Duodenal mucosa (tissue), 2 donors: Measurements from ENCODE around the gene TCL1B.

Source experiments
- H3K27ac ChIP-seq: one replicate; pipeline ENCODE4 v1.7.0; 2013; ENCODE audit warnings: low read depth, low read length
- H3K27me3 ChIP-seq, 2 donors: one replicate each; pipeline ENCODE4 v1.7.0; 2013; ENCODE audit warnings: low read length in 2 of 2, control low read depth in 1 of 2; ENCODE audit not compliant: insufficient read depth in 2 of 2, control insufficient read depth in 1 of 2
- H3K36me3 ChIP-seq, 2 donors: one replicate each; pipeline ENCODE4 v1.7.0; 2013; ENCODE audit warnings: low read length in 2 of 2, control low read depth in 1 of 2; ENCODE audit not compliant: insufficient read depth in 2 of 2, control insufficient read depth in 1 of 2
- H3K4me1 ChIP-seq, 2 donors: one replicate each; pipeline ENCODE4 v1.7.0; 2013; ENCODE audit warnings: low read length in 2 of 2, control low read depth in 1 of 2; ENCODE audit not compliant: insufficient read depth in 2 of 2, control insufficient read depth in 1 of 2
- H3K4me3 ChIP-seq, 2 donors: one replicate each; pipeline ENCODE4 v1.7.0; 2013; ENCODE audit warnings: low read length in 2 of 2, low read depth in 1 of 2
- H3K9ac ChIP-seq, 2 donors: one replicate each; pipeline ENCODE4 v1.7.0; 2013; ENCODE audit warnings: low read length in 2 of 2, low read depth in 1 of 2
- H3K9me3 ChIP-seq, 2 donors: one replicate each; pipeline ENCODE4 v1.7.0; 2013; ENCODE audit warnings: low read length in 2 of 2, control low read depth in 1 of 2; ENCODE audit not compliant: control insufficient read depth in 1 of 2

Gene TCL1B

DNA sequence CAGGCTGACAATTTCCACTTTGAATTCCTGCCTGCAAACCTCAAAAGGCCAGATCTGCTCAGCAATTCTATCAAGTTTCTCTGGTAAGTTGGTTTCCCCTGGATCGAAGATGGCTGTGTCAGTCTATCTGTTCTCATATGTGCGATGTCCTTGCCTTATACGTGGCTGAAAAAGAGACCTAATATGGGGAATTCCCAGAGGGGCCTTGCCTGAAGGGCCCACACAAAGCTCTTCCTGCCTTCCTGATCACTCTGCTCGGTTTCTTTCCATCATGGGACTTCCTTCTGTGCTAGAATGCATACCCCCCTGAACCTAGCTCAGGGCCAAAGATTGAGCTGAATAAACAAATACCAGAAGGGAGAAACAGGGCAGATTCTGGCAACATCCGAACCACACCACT lies 13.2 kb downstream of the TCL1B start:
- Histone ChIP-seq H3K27ac (no peak overlapping the region), H3K27me3 (peaks cover 0 to 7% of the 10 kb centered on the region in 2 donors), H3K36me3 (no peaks in the 10 kb centered on the region), H3K9ac (no peak overlapping the region), H3K4me1 (no peaks in the 10 kb centered on the region), H3K4me3 (no peak overlapping the region), H3K9me3 (no peaks in the 10 kb centered on the region)

DNA sequence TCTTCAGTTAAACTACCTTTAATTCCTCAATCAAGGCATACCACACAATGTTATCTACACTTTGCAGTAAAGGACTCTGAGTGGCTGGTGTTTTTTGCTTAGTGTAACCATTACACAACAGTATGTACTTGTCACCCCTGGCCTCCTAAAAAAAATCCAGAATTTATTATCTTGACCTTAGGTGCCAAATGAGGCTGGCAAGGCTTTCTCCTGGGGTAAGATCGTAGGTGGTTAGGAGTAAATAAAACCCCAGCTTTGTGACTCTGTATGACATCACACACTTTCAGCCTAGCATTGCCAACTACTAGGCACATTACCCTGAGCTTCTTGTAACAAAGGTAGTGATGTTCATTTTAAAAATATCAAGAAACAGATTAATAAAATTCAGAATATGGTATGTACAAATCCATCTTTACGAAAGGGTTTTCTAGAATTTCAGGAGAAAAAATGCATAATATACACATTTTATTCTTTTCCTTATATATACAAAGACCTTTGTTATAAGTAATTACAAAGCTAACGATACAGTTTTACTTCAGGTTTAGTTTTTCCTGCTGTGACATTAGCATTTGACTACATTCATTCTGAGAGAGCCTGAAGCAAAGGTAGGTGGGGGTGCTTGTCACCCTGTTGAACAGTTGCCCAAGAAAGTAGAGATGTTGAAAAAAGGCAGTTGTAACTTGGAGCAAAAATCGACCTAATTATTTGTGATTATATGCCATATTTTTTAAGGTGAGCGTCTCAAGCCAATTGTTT lies 14.2 kb downstream of the TCL1B start:
- Histone ChIP-seq H3K27ac (no peak overlapping the region), H3K9ac (no peak overlapping the region), H3K27me3 (peaks cover 0 to 7% of the 10 kb centered on the region in 2 donors), H3K36me3 (no peaks in the 10 kb centered on the region), H3K4me1 (no peaks in the 10 kb centered on the region), H3K4me3 (no peak overlapping the region), H3K9me3 (no peaks in the 10 kb centered on the region)

DNA sequence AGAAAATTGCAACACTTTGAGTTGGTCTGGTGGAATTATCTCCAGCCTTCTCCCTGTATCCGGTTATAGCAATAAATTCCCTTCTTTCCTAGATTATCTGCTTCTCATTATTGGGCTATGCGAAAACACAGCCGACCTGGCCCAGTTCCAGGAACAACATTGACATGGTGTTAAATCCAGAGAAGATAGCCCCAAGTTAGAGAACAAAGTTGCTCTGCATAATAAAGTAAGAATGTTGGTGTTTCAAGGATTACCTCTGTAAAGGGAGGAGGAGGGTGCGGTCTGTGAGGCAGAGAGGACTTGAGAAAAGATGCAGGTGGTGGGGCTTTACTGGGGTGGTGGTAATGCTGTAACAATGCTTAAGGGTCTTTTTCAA lies 15.6 kb downstream of the TCL1B start:
- Histone ChIP-seq H3K4me3 (no peak overlapping the region), H3K36me3 (no peaks in the 10 kb centered on the region), H3K4me1 (no peaks in the 10 kb centered on the region), H3K9ac (no peak overlapping the region), H3K27me3 (peaks cover 0 to 7% of the 10 kb centered on the region in 2 donors), H3K27ac (no peak overlapping the region), H3K9me3 (no peaks in the 10 kb centered on the region)

DNA sequence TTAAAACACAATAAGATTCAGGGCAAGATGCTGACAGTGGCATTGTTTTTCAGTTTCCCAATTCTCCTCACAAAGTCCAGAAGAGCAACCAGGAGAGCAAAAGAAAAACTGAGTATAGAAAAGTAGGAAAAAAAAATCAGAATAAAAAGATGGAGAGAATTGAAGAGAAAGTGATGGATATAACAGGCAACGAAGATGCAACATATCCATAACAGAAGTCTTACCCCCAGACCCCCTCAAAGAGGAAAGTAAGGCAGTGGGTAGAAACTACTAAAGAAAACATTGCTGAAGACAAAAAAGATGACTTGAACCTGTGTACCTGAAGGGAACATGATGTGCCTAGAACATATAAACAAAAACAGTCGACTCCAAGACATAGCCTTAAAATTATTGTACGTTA lies 17.1 kb downstream of the TCL1B start:
- H3K27me3 ChIP-seq = peaks cover 0 to 7% of the 10 kb centered on the region in 2 donors
- H3K36me3 ChIP-seq = no peaks in the 10 kb centered on the region
- H3K4me1 ChIP-seq = no peaks in the 10 kb centered on the region
- no peak overlapping the region for H3K9ac ChIP-seq
- no peaks in the 10 kb centered on the region for H3K9me3 ChIP-seq
- H3K4me3 ChIP-seq = no peak overlapping the region
- no peak overlapping the region for H3K27ac ChIP-seq

- no peaks in the 10 kb centered on the region for H3K4me1 ChIP-seq
- H3K27me3 ChIP-seq = peaks cover 0 to 7% of the 10 kb centered on the region in 2 donors
- no peak overlapping the region for H3K4me3 ChIP-seq
- no peaks in the 10 kb centered on the region for H3K36me3 ChIP-seq
- H3K27ac ChIP-seq = no peak overlapping the region
- no peak overlapping the region for H3K9ac ChIP-seq
- no peaks in the 10 kb centered on the region for H3K9me3 ChIP-seq
Measured at GRCh38 chr14:95703805-95704204, 17.6 kb downstream of the TCL1B start.

DNA sequence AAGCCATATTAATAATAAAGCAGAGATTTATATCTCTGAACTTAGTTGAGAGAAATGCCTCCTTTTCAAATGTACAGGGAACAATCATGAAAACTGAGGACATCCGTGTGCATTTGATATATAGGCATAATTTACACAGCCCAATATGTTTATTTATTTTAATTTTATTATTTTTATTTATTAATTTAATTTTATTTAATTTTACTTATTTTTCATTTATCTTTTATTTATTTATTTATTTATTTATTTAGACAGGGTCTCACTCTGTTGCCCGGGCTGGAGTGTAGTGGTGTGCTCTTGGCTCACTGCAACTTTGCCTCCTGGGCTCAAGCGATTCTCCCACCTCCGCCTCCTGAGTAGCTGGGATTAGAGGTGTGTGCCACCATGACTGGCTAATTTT lies 19.3 kb downstream of the TCL1B start:
- Histone ChIP-seq H3K36me3 (no peaks in the 10 kb centered on the region), H3K9ac (no peak overlapping the region), H3K27me3 (peaks cover 4 to 5% of the 10 kb centered on the region in 2 donors), H3K9me3 (no peaks in the 10 kb centered on the region), H3K27ac (no peak overlapping the region), H3K4me1 (no peaks in the 10 kb centered on the region), H3K4me3 (no peak overlapping the region)

DNA sequence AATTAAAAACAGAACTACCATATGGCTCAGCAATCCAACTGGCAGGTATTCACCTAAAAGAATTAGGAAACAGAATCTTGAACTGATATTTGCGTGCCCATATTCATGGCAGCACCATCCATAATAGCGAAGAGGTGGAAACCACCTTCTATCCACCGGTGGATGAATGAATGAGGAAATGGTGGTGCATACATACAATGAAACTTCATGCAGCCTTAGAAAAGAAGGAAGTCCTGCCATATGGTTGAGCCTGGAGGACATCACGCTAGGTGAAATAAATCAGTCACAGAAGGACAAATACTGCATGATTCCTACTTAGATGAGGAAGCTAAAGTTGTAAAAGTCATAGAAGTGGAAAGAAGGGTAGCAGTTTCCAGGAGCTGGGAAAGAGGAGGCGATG lies 21.1 kb downstream of the TCL1B start:
- no peaks in the 10 kb centered on the region for H3K36me3 ChIP-seq
- H3K4me1 ChIP-seq = no peaks in the 10 kb centered on the region
- peaks cover 7 to 8% of the 10 kb centered on the region in 2 donors for H3K27me3 ChIP-seq
- no peak overlapping the region for H3K9ac ChIP-seq
- H3K4me3 ChIP-seq = no peak overlapping the region
- no peak overlapping the region for H3K27ac ChIP-seq
- H3K9me3 ChIP-seq = no peaks in the 10 kb centered on the region

DNA sequence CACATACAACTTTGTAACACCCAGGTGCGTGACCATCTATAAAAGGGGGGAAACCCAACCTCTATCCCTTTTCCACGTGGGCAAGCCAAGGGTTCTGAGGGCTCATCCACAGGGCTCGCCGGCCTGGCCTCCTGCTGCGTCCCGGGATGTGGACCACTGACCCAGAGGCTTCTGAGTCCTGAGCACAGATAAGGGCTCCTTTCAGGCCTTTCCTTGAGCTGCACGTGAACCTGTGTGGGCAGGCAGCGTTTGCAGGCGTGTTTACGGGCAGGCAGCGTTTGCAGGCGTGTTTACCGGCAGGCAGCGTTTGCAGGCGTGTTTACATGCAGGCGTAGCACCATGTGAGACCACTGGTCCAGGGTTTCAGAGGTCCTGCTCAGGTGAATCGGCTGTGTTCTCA lies 23.9 kb downstream of the TCL1B start:
- Histone ChIP-seq H3K4me1 (no peaks in the 10 kb centered on the region), H3K27me3 (peaks cover 6 to 8% of the 10 kb centered on the region in 2 donors), H3K9me3 (no peaks in the 10 kb centered on the region), H3K4me3 (no peak overlapping the region), H3K36me3 (no peaks in the 10 kb centered on the region), H3K27ac (no peak overlapping the region), H3K9ac (no peak overlapping the region)

GRCh38 chr14:95711476-95712176 lies 25.4 kb downstream of the TCL1B start:
- no peaks in the 10 kb centered on the region for H3K4me1 ChIP-seq
- no peaks in the 10 kb centered on the region for H3K36me3 ChIP-seq
- H3K4me3 ChIP-seq = no peak overlapping the region
- no peaks in the 10 kb centered on the region for H3K9me3 ChIP-seq
- no peak overlapping the region for H3K9ac ChIP-seq
- peaks cover 6 to 8% of the 10 kb centered on the region in 2 donors for H3K27me3 ChIP-seq
- no peak overlapping the region for H3K27ac ChIP-seq

GRCh38 chr14:95712398-95712797 lies 26.2 kb downstream of the TCL1B start:
- peaks cover 6 to 8% of the 10 kb centered on the region in 2 donors for H3K27me3 ChIP-seq
- no peaks in the 10 kb centered on the region for H3K36me3 ChIP-seq
- H3K4me1 ChIP-seq = no peaks in the 10 kb centered on the region
- no peak overlapping the region for H3K4me3 ChIP-seq
- H3K9ac ChIP-seq = no peak overlapping the region
- no peak overlapping the region for H3K27ac ChIP-seq
- no peaks in the 10 kb centered on the region for H3K9me3 ChIP-seq
